ENCODE results near the gene ZNF223.

The ZNF223 gene

DNA sequence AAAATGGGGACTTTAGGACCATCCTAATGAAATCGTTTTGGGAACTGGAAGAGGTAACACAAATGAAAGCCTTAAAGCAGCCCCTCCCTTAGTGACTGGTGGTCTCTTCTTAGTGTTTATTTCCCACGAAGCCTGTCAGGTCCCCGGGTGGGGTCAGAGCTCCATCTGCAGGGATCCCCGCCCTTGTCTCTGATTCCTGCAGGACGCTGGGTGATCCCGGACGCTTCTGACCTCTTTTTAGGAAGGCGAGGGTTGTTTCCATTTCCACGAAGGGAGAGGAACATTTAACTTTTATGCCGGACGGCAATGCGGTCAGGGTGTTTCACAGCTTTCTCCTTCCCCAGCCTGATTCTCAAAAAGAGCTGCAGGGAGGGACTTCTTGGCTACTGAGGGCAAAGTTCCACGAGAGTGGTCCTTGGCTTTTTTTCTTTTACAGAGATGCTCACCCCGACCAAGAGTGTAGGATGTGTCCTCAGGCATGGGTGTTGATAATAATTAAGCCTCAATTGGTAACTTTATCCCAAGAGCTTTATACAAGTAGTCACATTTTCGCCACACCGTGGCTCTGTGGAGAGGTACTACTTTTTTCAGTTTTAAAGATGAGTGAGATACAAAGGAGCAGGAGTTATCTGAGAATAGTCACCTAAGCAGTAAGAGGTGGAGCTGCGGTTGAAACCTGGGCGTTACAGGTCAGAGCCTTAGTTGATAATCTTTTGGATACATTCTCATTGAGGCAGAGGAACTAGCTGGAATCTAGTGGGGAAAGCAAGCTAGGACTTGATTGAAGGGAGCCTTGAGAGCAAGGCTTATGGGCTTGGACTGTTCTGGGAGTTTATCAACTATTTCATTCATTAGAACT lies 20.9 kb downstream of the ZNF223 start:
- peak; percentile 20 to 25 for DNase-seq

- DNase-seq: no peak
These were observed 24.5 kb downstream of the ZNF223 start for GRCh38 chr19:44076325-44076724.

- DNase-seq: no peak
These were observed 40.3 kb downstream of the ZNF223 start for GRCh38 chr19:44092108-44092507.

DNA sequence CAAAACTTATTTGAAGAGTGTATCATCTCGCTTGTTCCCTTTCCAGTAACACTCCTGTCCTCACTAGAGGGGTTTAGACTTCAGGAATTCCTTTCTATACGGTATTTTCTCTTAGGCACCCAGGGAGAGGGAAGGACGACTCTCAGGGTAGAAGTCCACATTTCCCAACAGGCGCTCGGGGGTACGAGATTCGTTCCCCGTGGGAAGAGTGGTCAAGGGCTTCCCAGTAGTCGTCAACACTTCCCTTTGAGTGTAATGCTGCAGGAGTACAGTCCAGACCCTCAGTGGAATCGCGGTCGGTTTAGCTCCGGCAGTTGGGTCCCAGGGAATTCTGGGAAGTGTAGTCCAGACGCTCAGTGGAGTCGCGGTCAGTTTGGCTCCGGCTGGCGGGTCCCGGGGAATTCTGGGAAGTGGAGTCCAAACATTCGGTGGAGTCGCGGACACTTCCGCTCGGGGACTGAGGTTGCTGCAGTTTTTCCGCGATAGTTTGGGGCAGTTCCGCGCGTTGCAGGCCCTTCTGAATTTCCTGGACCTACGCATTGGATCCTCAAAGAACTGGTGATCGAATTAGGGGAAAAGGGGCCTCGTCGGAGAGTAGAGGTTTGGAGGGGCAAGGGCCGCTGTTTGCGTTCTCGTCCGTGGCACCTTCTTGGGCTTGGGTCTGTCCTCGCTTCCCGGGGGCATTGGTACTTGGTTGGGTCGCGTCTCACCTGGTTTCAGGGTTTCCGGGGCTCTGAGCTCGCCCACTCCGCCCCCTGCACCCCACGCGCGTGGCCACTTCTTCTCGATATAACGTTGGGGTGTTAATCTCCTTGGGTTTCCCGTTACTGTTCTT lies 42.3 kb downstream of the ZNF223 start, which contains the start of gene ZNF224:
ZNF224 (plus strand) TSS at position 431 of the 835 bp plus-strand sequence. CDS start 3,513 bp downstream, outside the sequence.
- DNase-seq: peak; percentile 87 to 88

DNA sequence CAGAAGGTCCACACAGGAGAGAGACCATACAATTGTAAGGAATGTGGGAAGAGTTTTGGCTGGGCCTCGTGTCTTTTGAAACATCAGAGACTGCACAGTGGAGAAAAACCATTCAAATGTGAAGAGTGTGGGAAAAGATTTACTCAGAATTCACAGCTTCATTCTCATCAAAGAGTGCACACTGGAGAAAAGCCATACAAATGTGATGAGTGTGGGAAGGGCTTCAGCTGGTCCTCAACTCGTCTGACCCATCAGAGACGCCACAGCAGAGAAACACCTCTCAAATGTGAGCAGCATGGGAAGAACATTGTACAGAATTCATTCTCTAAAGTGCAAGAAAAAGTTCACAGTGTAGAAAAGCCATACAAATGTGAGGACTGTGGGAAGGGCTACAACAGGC lies 55.9 kb downstream of the ZNF223 start:
- no peak for DNase-seq

GRCh38 chr19:44109458-44109857 lies 57.6 kb downstream of the ZNF223 start:
- no peak for DNase-seq

DNA sequence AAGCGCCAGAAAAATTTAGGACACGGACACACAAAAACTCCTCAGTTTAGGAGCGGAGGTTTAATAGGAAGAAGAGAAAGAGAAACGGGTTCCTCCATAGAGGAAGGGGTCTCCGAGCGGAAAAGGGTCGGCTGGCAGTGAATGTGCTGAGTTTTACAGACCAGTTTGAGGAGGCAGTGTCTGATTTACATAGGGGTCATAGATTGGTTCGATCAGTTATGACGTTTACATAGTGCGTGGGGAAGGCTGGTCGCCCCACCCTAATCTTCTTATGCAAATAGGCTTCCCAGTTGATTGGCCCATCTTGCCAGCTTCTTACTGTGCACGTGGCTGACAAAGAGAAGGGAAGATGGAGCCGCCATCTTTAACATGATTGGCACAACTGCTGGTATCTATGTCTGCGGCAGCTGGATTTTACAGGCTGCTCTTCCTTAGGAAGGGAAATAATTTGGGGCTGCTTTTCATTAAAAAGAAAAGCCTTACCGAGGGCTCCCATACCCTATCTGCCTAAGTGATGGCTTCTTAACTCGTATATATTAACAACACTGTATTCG lies 60.2 kb downstream of the ZNF223 start:
- DNase-seq: peak in 1 of 2 experiments; percentile 24

GRCh38 chr19:44112802-44113137 lies 60.9 kb downstream of the ZNF223 start:
- no peak for DNase-seq

- DNase-seq: peak; percentile 84 to 88
These were observed 61.4 kb downstream of the ZNF223 start, which contains the start of gene ZNF225 for GRCh38 chr19:44113138-44113783. ZNF225 (plus strand) TSS chr19:44113399; CDS start chr19:44115828, 2,429 bp downstream.

DNA sequence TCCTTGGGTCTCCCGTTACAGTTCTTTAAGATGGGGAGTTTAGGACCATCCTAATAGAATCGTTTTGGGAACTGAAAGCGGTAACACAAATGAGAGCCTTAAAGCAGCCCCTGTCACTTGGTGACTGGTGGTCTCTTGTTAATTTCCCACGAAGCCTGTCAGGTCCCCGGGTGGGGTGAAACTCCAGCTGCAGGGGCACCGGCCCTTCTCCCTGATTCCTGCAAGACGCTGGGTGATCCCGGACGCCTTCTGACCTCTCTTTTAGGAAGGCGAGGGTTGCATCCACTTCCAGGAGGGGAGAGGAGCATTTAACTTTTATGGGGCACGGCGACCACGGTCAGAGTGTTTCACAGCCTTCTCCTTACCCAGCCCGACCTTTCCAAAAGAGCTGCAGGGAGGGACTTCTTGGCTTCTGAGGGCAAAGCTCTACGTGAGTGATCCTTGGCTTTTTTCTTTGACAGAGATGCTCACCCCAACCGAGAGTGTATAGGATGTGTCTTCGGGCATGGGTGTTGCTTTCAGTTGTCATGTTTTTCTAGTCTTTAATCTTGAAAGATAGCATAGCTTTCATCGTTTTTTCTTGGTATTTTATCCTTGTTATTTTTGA lies 62.1 kb downstream of the ZNF223 start:
- DNase-seq: peak; percentile 33 to 36
